PC-3 (cell line): ENCODE results near the gene CELF2.

Experiments
- EZH2 ChIP-seq: fragments of 300-600 bp; sonication (generic); IDR thresholded peaks from one replicate; pipeline ENCODE4 v1.6.1; 2017; ENCODE audit warnings: antibody characterized with exemption, mild to moderate bottlenecking, low read length; ENCODE audit not compliant: unreplicated experiment
- TF ChIP-seq, protein P1 (sequence below): fragments of 300-600 bp; sonication (generic); conservative IDR thresholded peaks from 2 replicates; pipeline ENCODE4 v1.5.1; 2017; ENCODE audit warnings: antibody characterized with exemption, low read depth, mild to moderate bottlenecking, low read length

DNA sequence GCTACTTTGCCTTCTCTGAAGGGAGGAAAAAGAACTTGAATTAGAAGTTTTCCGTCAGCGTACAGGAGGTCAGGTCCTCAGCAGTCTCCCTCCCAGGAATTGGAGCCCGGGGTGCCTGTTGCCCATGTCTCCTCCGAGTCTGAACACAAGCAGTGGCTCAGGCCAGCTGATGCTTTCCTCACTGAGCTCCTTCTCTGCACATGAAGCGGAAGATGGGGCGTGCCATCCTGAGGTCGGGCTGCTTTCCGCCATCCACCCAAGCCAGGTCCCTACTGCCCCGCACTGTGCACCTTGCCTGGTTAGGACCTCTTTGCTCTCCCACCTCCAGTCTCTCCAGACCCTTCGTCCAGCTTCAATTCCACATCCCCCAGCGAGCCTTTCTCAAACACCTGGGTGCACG is 237.5 kb downstream of the CELF2 start:
- TF ChIP-seq EZH2, result no peak
- TF ChIP-seq, protein P1, sequence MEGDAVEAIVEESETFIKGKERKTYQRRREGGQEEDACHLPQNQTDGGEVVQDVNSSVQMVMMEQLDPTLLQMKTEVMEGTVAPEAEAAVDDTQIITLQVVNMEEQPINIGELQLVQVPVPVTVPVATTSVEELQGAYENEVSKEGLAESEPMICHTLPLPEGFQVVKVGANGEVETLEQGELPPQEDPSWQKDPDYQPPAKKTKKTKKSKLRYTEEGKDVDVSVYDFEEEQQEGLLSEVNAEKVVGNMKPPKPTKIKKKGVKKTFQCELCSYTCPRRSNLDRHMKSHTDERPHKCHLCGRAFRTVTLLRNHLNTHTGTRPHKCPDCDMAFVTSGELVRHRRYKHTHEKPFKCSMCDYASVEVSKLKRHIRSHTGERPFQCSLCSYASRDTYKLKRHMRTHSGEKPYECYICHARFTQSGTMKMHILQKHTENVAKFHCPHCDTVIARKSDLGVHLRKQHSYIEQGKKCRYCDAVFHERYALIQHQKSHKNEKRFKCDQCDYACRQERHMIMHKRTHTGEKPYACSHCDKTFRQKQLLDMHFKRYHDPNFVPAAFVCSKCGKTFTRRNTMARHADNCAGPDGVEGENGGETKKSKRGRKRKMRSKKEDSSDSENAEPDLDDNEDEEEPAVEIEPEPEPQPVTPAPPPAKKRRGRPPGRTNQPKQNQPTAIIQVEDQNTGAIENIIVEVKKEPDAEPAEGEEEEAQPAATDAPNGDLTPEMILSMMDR, result no peak
